HEK293 (cell line): ENCODE measurements around the gene CTDSP1.

Source experiments
- FEZF1 ChIP-seq: fragments of 450-650 bp; formaldehyde crosslinking; IDR thresholded peaks from 2 replicates; pipeline ENCODE4 v1.5.1; 2016; ENCODE audit warnings: missing biosample characterization, missing genetic modification characterization
- HOXD13 ChIP-seq: sonication (generic); formaldehyde crosslinking; IDR thresholded peaks from 2 replicates; pipeline ENCODE4 v1.8.0; 2022; ENCODE audit warnings: missing genetic modification reagents, borderline replicate concordance
- KLF1 ChIP-seq: fragments of 450-650 bp; formaldehyde crosslinking; IDR thresholded peaks from 2 replicates; pipeline ENCODE4 v1.5.1; 2016; ENCODE audit warnings: missing biosample characterization, missing genetic modification characterization
- KLF16 ChIP-seq: fragments of 450-650 bp; formaldehyde crosslinking; IDR thresholded peaks from 2 replicates; pipeline ENCODE4 v1.5.1; 2017; ENCODE audit warnings: missing biosample characterization, missing genetic modification characterization
- KLF7 ChIP-seq: fragments of 450-650 bp; formaldehyde crosslinking; IDR thresholded peaks from 2 replicates; pipeline ENCODE4 v1.5.1; 2016; ENCODE audit warnings: missing biosample characterization, missing genetic modification characterization, borderline replicate concordance
- PATZ1 ChIP-seq: fragments of 450-650 bp; formaldehyde crosslinking; IDR thresholded peaks from 2 replicates; pipeline ENCODE4 v1.5.1; 2016; ENCODE audit warnings: missing biosample characterization, missing genetic modification characterization
- PRDM4 ChIP-seq: fragments of 450-650 bp; formaldehyde crosslinking; IDR thresholded peaks from 2 replicates; pipeline ENCODE4 v1.5.1; 2017; ENCODE audit warnings: missing biosample characterization, missing genetic modification characterization
- SALL2 ChIP-seq: fragments of 450-650 bp; formaldehyde crosslinking; IDR thresholded peaks from 2 replicates; pipeline ENCODE4 v1.5.0; 2017; ENCODE audit warnings: missing biosample characterization, mild to moderate bottlenecking, missing genetic modification characterization, borderline replicate concordance
- SETDB1 ChIP-seq: IDR thresholded peaks from one replicate; pipeline ENCODE4 v1.6.1; 2017; ENCODE audit warnings: mild to moderate bottlenecking, low read length, moderate library complexity, mixed read lengths; ENCODE audit not compliant: insufficient read length
- YY2 ChIP-seq: fragments of 450-650 bp; formaldehyde crosslinking; IDR thresholded peaks from 2 replicates; pipeline ENCODE4 v1.5.1; 2016; ENCODE audit warnings: missing biosample characterization, missing genetic modification characterization
- ZBTB1 ChIP-seq: fragments of 450-650 bp; formaldehyde crosslinking; IDR thresholded peaks from 2 replicates; pipeline ENCODE4 v1.5.1; 2016; ENCODE audit warnings: missing biosample characterization, missing genetic modification characterization
- ZBTB10 ChIP-seq: fragments of 450-650 bp; formaldehyde crosslinking; IDR thresholded peaks from 2 replicates; pipeline ENCODE4 v1.5.1; 2016; ENCODE audit warnings: missing biosample characterization, missing genetic modification characterization
- ZEB2 ChIP-seq: fragments of 450-650 bp; formaldehyde crosslinking; IDR thresholded peaks from 2 replicates; pipeline ENCODE4 v1.5.1; 2016; ENCODE audit warnings: missing biosample characterization, missing genetic modification characterization
- ZNF148 ChIP-seq: fragments of 450-650 bp; formaldehyde crosslinking; IDR thresholded peaks from 2 replicates; pipeline ENCODE4 v1.5.0; 2017; ENCODE audit warnings: missing biosample characterization, missing genetic modification characterization, borderline replicate concordance
- ZNF274 ChIP-seq, 2 experiments: fragments of 200-500 bp in 1 of 2; fragments of 450-650 bp in 1 of 2; sonication (Bioruptor generic) in 1 of 2; formaldehyde crosslinking in 1 of 2; IDR thresholded peaks; 2 replicates each; pipeline versions ENCODE4 v1.5.1 to v1.6.1; 2014 to 2016; ENCODE audit warnings: borderline replicate concordance in 1 of 2, inconsistent platforms in 1 of 2, low read length in 1 of 2, missing biosample characterization in 1 of 2, missing genetic modification characterization in 1 of 2
- ZNF394 ChIP-seq: fragments of 450-650 bp; formaldehyde crosslinking; IDR thresholded peaks from 2 replicates; pipeline ENCODE4 v1.5.1; 2016; ENCODE audit warnings: missing biosample characterization, missing genetic modification characterization, mild to moderate bottlenecking, moderate library complexity, borderline replicate concordance
- ZNF488 ChIP-seq: fragments of 450-650 bp; formaldehyde crosslinking; IDR thresholded peaks from 2 replicates; pipeline ENCODE4 v1.5.1; 2016; ENCODE audit warnings: missing biosample characterization, missing genetic modification characterization
- ZNF555 ChIP-seq: fragments of 450-650 bp; formaldehyde crosslinking; conservative IDR thresholded peaks from 2 replicates; pipeline ENCODE4 v1.5.1; 2017; ENCODE audit warnings: missing biosample characterization, mild to moderate bottlenecking, missing genetic modification characterization, inconsistent platforms
- ZNF585B ChIP-seq: fragments of 450-650 bp; formaldehyde crosslinking; IDR thresholded peaks from 2 replicates; pipeline ENCODE4 v1.5.1; 2016; ENCODE audit warnings: missing biosample characterization, missing genetic modification characterization
- ZNF645 ChIP-seq: fragments of 450-650 bp; formaldehyde crosslinking; IDR thresholded peaks from 2 replicates; pipeline ENCODE4; 2016; ENCODE audit warnings: missing biosample characterization, missing genetic modification characterization
- ZNF707 ChIP-seq: fragments of 450-650 bp; formaldehyde crosslinking; IDR thresholded peaks from 2 replicates; pipeline ENCODE4 v1.5.1; 2016; ENCODE audit warnings: missing biosample characterization, missing genetic modification characterization
- ZNF791 ChIP-seq: fragments of 450-650 bp; formaldehyde crosslinking; IDR thresholded peaks from 2 replicates; pipeline ENCODE4 v1.5.1; 2016; ENCODE audit warnings: missing biosample characterization, missing genetic modification characterization
- ZNF792 ChIP-seq: fragments of 450-650 bp; formaldehyde crosslinking; IDR thresholded peaks from 2 replicates; pipeline ENCODE4 v1.5.1; 2016; ENCODE audit warnings: missing biosample characterization, missing genetic modification characterization
- ZNF837 ChIP-seq: fragments of 450-650 bp; formaldehyde crosslinking; IDR thresholded peaks from 2 replicates; pipeline ENCODE4 v1.5.1; 2016; ENCODE audit warnings: missing biosample characterization, missing genetic modification characterization
- ZSCAN23 ChIP-seq: fragments of 450-650 bp; formaldehyde crosslinking; IDR thresholded peaks from 2 replicates; pipeline ENCODE4 v1.5.1; 2016; ENCODE audit warnings: missing biosample characterization, missing genetic modification characterization
- ZXDB ChIP-seq: fragments of 450-650 bp; formaldehyde crosslinking; IDR thresholded peaks from 2 replicates; pipeline ENCODE4 v1.5.1; 2016; ENCODE audit warnings: missing biosample characterization, missing genetic modification characterization

CTDSP1 gene

GRCh38 chr2:218406209-218406948, 6.7 kb downstream of the CTDSP1 start (continued):
- TF ChIP-seq PATZ1 (tag by site-specific recombination): peak; percentile 99
- no peak for TF ChIP-seq ZNF148 (tag by site-specific recombination)
- TF ChIP-seq ZBTB10 (tag by site-specific recombination): peak; percentile 94
- no peak for TF ChIP-seq HOXD13 (CRISPR knock-in tag)
- no peak for TF ChIP-seq ZNF837 (tag by site-specific recombination)
- TF ChIP-seq SALL2 (tag by site-specific recombination): no peak
- TF ChIP-seq ZNF707 (tag by site-specific recombination): no peak
- TF ChIP-seq ZNF274 (IDR thresholded peaks at IDR 0.05; ENCODE audit: low read length): no peak
- no peak for TF ChIP-seq ZNF274 (tag by site-specific recombination; IDR thresholded peaks at IDR 0.05; ENCODE audit: borderline replicate concordance)
- TF ChIP-seq ZNF585B (tag by site-specific recombination): no peak
- TF ChIP-seq ZNF488: no peak
- no peak for TF ChIP-seq KLF7 (tag by site-specific recombination)
- TF ChIP-seq PRDM4 (tag by site-specific recombination): peak; percentile 80
- no peak for TF ChIP-seq ZNF791 (tag by site-specific recombination)
- no peak; the same call in 1 of the 2 replicates for TF ChIP-seq KLF1
- no peak for TF ChIP-seq ZNF645
- TF ChIP-seq YY2: no peak
- TF ChIP-seq ZNF792: no peak
- TF ChIP-seq SETDB1: no peak
- peak; percentile 58; the same call in 1 of the 2 replicates for TF ChIP-seq ZXDB (tag by site-specific recombination)
- TF ChIP-seq ZBTB1 (tag by site-specific recombination): no peak
- no peak for TF ChIP-seq ZSCAN23
- TF ChIP-seq FEZF1: no peak
- 0 out of 2 replicates have a peak, but pooled peaks have one; percentile 22 for TF ChIP-seq ZEB2 (tag by site-specific recombination)
- no peak for TF ChIP-seq ZNF394 (tag by site-specific recombination)
- no peak for TF ChIP-seq KLF16 (tag by site-specific recombination)
- TF ChIP-seq ZNF555 (tag by site-specific recombination): no peak
